Smooth muscle cell (in vitro differentiated cells): ENCODE measurements around the gene IL34. TPM values are rescaled to one million over a fixed set of nuclear protein-coding genes. Genes with fewer than 3 reads are reported as not detected.
"Not testable (repeated sequence)": the region's sequence is repeated elsewhere in the genome, so short reads cannot be mapped to it uniquely, and the experiment has no call there.

Source experiments
- DNase-seq: peaks from one replicate; lab custom pipeline; 2025; ENCODE audit not compliant: unreplicated experiment; lab: John Stamatoyannopoulos, UW
- H2AFZ ChIP-seq: fragments of 200-600 bp; sonication (generic); 2 replicates; pipeline ENCODE4 v1.6.0; 2016; ENCODE audit warnings: antibody characterized with exemption, low read depth, mild to moderate bottlenecking
- H3F3A ChIP-seq: fragments of 200-600 bp; sonication (generic); 2 replicates; pipeline ENCODE4 v1.6.0; 2017; ENCODE audit warnings: antibody characterized with exemption, low read depth
- H3K27ac ChIP-seq: fragments of 200-600 bp; sonication (generic); 2 replicates; pipeline ENCODE4 v1.5.1; 2016; ENCODE audit warnings: low read depth, mild to moderate bottlenecking
- H3K27me3 ChIP-seq: fragments of 200-600 bp; sonication (generic); 2 replicates; pipeline ENCODE4 v1.6.1; 2016; ENCODE audit warnings: low read depth, mild to moderate bottlenecking
- H3K36me3 ChIP-seq: fragments of 200-600 bp; sonication (generic); 2 replicates; pipeline ENCODE4 v1.5.1; 2016; ENCODE audit warnings: low read depth
- H3K4me1 ChIP-seq: fragments of 200-600 bp; sonication (generic); 2 replicates; pipeline ENCODE4 v1.5.1; 2016; ENCODE audit warnings: low read depth
- H3K4me2 ChIP-seq: fragments of 200-600 bp; sonication (generic); 2 replicates; pipeline ENCODE4 v1.6.0; 2016; ENCODE audit warnings: mild to moderate bottlenecking
- H3K4me3 ChIP-seq: fragments of 200-600 bp; sonication (generic); 2 replicates; pipeline ENCODE4 v1.5.1; 2016; ENCODE audit warnings: mild to moderate bottlenecking
- H3K79me2 ChIP-seq: fragments of 200-600 bp; sonication (generic); 2 replicates; pipeline ENCODE4 v1.6.0; 2016; ENCODE audit warnings: low read depth, mild to moderate bottlenecking
- H3K9ac ChIP-seq: fragments of 200-600 bp; sonication (generic); 2 replicates; pipeline ENCODE4 v1.6.0; 2016; ENCODE audit warnings: low read depth
- H3K9me3 ChIP-seq: fragments of 200-600 bp; sonication (generic); replicated peaks from 2 replicates; pipeline ENCODE4 v1.5.1; 2016; ENCODE audit warnings: low read depth
- H4K20me1 ChIP-seq: fragments of 200-600 bp; sonication (generic); 2 replicates; pipeline ENCODE4 v1.6.0; 2016; ENCODE audit warnings: low read depth
- WGBS: methylation state at CpG from one replicate; pipeline ENCODE4 v1.1.7; 2016; ENCODE audit warnings: low lambda C conversion rate; 5-methylcytosine and 5-hydroxymethylcytosine counted together
- polyA plus RNA-seq: library from polyadenylated mRNA; unstranded; fragments of >200 nt; fragmentation: Nextera tagmentation; extraction: Ambion mirVana; gene quantifications from 2 replicates; pipeline ENCODE4 v1.2.1, GENCODE V29; 2016
- total RNA-seq: library from RNA; depleted of rRNA; stranded (reverse); fragments of >200 nt; gene quantifications from 2 replicates; pipeline ENCODE4 v1.2.3, GENCODE V29; 2014
- TF ChIP-seq, protein P1 (sequence below): fragments of 200-600 bp; sonication (generic); IDR thresholded peaks from 2 replicates; pipeline ENCODE4 v1.5.1; 2017; ENCODE audit warnings: borderline replicate concordance, mild to moderate bottlenecking, antibody characterized with exemption; ENCODE audit not compliant: insufficient read depth, poor library complexity, severe bottlenecking

IL34 gene
- total and polyA plus RNA-seq, 2 experiments from 2014 or later: 0.49 TPM; not detected in 1

DNA sequence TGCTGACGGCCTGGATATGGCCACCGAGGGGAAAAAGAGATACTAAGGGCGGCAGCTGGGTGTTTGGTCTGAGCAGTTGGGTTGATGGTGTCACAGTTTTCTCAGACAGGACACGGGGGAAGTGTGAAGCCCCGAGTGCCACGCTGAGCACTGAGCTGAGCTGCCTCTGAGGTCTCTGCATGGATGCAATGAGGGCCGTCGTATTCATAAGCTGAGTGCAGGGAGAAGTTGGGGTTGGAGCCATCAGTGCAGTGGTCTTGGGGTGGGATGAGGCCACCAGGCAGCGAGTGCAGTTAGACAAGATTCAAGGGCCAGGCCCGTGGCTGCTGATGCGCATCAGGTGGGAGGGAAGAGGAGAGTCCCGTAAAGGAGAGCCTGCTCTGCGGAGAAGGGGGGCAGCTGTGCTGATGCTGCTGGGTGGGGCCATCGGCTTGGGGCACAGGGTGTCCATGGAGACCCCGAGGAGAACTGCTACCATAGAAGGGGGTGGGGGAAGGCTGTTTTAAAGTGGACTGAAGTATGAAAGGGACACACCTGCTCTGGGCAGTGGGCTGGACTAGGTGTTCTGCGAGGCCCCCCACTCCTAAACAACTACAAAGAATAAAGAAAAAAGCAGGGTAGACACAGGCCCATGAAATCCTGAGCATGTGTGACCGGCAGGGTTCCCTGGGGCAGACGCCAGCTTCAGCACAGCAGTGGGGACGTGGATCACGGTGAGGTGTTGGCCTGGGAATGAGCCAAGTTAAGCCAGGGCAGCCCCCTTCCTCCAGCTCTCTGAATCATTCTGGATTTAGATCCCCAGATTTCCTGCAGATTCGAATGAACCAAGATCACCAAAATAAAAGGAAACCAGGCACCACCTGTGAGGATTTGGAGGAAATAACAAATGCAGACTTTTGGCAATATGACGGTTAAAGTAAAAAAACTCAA, 19.7 kb downstream of the IL34 start:
- peaks cover 5% of the 10 kb centered on the region for H3K36me3 ChIP-seq

DNA sequence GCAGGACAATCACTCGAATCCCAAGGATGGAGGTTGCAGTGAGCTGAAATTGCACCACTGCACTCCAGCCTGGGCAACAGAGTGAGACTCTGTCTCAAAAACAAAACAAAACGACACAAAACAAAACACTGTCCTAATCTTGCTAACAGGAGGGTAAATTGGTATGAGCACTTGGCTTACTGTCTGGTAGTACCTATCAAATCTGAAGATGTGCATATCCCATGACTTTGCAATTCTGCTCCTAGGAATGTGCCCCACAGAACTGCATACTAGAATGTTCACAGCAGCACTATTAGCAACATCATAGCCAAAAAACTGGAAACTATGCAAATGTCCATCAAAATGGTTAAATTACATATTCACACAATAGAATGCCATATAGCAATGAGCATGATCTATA, 23.8 kb downstream of the IL34 start:
- peaks cover 5% of the 10 kb centered on the region for H3K36me3 ChIP-seq
- H3K9ac ChIP-seq: no peak overlapping the region
- H3K9me3 ChIP-seq: no peaks in the 10 kb centered on the region
- H3K4me2 ChIP-seq: no peak overlapping the region
- H4K20me1 ChIP-seq: peaks cover 5% of the 10 kb centered on the region
- TF ChIP-seq, protein P1, sequence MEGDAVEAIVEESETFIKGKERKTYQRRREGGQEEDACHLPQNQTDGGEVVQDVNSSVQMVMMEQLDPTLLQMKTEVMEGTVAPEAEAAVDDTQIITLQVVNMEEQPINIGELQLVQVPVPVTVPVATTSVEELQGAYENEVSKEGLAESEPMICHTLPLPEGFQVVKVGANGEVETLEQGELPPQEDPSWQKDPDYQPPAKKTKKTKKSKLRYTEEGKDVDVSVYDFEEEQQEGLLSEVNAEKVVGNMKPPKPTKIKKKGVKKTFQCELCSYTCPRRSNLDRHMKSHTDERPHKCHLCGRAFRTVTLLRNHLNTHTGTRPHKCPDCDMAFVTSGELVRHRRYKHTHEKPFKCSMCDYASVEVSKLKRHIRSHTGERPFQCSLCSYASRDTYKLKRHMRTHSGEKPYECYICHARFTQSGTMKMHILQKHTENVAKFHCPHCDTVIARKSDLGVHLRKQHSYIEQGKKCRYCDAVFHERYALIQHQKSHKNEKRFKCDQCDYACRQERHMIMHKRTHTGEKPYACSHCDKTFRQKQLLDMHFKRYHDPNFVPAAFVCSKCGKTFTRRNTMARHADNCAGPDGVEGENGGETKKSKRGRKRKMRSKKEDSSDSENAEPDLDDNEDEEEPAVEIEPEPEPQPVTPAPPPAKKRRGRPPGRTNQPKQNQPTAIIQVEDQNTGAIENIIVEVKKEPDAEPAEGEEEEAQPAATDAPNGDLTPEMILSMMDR: no peak
- 100% methylated on average over 2 of the region's 2 CpGs for WGBS
- H2AFZ ChIP-seq: no peak overlapping the region
- H3K79me2 ChIP-seq: peaks cover 4% of the 10 kb centered on the region
- H3F3A ChIP-seq: no peaks in the 10 kb centered on the region
- no peak for DNase-seq
- no peak overlapping the region for H3K4me3 ChIP-seq
- H3K4me1 ChIP-seq: no peaks in the 10 kb centered on the region
- no peak overlapping the region for H3K27ac ChIP-seq
- no peaks in the 10 kb centered on the region for H3K27me3 ChIP-seq

More for the DNA sequence above, 19.7 kb downstream of the IL34 start:
- H3K4me1 ChIP-seq: no peaks in the 10 kb centered on the region
- H3K79me2 ChIP-seq: peaks cover 4% of the 10 kb centered on the region
- H3K27ac ChIP-seq: no peak overlapping the region
- H3F3A ChIP-seq: no peaks in the 10 kb centered on the region
- H2AFZ ChIP-seq: no peak overlapping the region
- WGBS: 94% methylated on average over 22 of the region's 22 CpGs
- no peak for DNase-seq
- no peak overlapping the region for H3K4me2 ChIP-seq
- H3K27me3 ChIP-seq: no peaks in the 10 kb centered on the region
- H4K20me1 ChIP-seq: peaks cover 5% of the 10 kb centered on the region
- H3K9ac ChIP-seq: no peak overlapping the region
- no peaks in the 10 kb centered on the region for H3K9me3 ChIP-seq
- TF ChIP-seq, protein P1: no peak
- no peak overlapping the region for H3K4me3 ChIP-seq

DNA sequence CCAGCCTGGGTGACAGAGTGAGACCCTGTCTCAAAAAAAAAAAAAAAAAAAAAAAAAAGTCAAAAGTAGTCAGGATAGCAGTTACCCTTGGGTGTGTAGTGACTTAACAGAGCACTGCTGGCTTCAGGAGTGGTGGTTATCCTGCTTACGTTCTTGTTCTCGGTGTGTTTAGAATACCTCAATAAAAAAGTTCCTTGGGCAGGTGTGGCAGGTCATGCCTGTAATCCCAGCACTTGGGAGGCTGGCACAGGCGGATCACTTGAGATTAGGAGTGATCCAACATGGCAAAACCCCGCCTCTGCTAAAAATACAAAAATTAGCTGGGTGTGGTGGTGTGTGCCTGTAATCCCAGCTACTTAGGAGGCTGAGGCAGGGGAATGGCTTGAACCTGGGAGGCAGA, 24.6 kb downstream of the IL34 start:
- 97% methylated on average over 4 of the region's 4 CpGs for WGBS

DNA sequence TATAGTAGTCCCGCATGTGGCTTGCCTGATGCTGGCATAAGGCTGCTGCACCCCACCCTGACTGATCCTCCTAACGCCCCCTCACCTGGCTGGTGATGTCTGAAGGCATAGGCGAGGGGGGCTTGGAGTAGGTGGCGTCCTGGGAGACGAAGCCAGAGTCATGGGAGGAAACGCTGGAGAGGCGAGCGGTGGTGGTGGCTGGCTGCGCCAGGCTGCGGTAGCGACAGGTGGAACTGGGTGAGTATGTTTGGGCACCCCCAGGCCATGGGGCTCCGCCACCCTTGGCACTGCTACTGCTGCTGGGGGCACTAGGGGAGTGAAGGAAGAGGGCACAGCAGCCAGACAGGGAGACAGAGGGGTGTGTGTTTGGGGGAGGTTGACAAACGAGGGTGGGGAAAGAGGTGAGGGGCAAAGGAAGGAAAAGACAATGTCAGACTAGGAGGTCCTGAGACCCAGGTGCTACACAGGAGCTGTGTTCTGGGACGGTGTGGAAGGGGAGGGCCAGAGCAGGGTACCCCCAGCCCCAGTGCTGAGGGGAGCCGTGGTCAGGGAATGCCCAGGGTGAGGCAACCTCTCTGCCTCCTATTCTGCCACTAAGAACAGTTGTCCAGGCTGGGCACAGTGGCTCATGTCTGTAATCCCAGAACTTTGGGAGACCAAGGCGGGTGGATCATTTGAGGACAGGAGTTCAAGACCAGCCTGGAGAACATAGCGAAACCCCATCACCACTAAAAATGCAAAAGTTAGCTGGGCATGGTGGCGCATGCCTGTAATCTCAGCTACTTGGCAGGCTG, 28.1 kb downstream of the IL34 start:
- Histone ChIP-seq H3K9ac (no peak overlapping the region), H3K27ac (no peak overlapping the region), H3K36me3 (peaks cover 5% of the 10 kb centered on the region), H3K4me1 (no peaks in the 10 kb centered on the region), H3K9me3 (no peaks in the 10 kb centered on the region), H4K20me1 (peaks cover 9% of the 10 kb centered on the region), H3K79me2 (peaks cover 4% of the 10 kb centered on the region), H3K4me3 (no peak overlapping the region), H3K4me2 (no peak overlapping the region), H2AFZ (no peak overlapping the region), H3F3A (no peaks in the 10 kb centered on the region), H3K27me3 (no peaks in the 10 kb centered on the region)
- TF ChIP-seq, protein P1: no peak
- WGBS: 98% methylated on average over 18 of the region's 18 CpGs
- DNase-seq: no peak

More for the DNA sequence above, 24.6 kb downstream of the IL34 start:
- not testable (repeated sequence) for H3F3A ChIP-seq, H3K79me2 ChIP-seq, H2AFZ ChIP-seq, H3K27me3 ChIP-seq, H4K20me1 ChIP-seq, H3K9me3 ChIP-seq, H3K9ac ChIP-seq, DNase-seq, H3K27ac ChIP-seq, H3K4me3 ChIP-seq, H3K4me1 ChIP-seq, H3K36me3 ChIP-seq, H3K4me2 ChIP-seq
